ENCODE data around the gene ARSB. TPM values are rescaled to one million over a fixed set of nuclear protein-coding genes. Genes with fewer than 3 reads are reported as not detected.

ARSB gene
- total RNA-seq, 4 donors from 2014 or later, result 1.2 to 8.8 (median 7.1) TPM

DNA sequence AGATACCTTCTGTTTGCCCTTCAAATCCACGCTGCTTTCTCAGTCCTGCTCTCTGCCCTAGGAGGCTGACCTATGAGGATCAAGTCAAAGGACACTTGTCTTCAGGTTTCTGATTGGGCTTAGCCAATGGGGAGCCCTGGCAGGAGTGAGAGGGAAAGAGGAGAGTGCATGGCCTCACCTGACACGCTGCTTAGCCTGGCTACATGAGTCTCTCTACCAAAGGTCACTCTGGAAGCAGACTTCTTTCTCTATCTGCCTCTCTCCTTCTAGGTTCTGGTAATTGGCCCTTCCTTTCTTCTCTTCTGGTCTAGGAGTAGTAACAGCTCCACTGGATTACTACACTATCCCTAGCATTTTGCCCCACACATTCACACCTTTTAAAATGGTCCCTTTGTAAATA lies 13.1 kb downstream of the ARSB start:
- DNase-seq, result no peak
- H3K9me3 ChIP-seq, result no peaks in the 10 kb centered on the region
- TF ChIP-seq CTCF (IDR thresholded peaks at IDR 0.05), result no peak
- no peak for TF ChIP-seq POLR2A (IDR thresholded peaks at IDR 0.05)
- 81 to 97% methylated on average over 2 of the region's 2 CpGs for WGBS, 2 donors
- peaks cover 0 to 32% (median 19%) of the 10 kb centered on the region in 3 donors for H3K4me1 ChIP-seq
- no peak overlapping the region for H3K4me3 ChIP-seq
- no peaks in the 10 kb centered on the region for H3K27me3 ChIP-seq
- intact Hi-C loops (cut with DNase I), result no loop called here
- H3K36me3 ChIP-seq, result no peaks in the 10 kb centered on the region
- H3K27ac ChIP-seq, result peak overlapping the region in 3 of 4 donors; percentile 17 to 34 (median 33)

DNA sequence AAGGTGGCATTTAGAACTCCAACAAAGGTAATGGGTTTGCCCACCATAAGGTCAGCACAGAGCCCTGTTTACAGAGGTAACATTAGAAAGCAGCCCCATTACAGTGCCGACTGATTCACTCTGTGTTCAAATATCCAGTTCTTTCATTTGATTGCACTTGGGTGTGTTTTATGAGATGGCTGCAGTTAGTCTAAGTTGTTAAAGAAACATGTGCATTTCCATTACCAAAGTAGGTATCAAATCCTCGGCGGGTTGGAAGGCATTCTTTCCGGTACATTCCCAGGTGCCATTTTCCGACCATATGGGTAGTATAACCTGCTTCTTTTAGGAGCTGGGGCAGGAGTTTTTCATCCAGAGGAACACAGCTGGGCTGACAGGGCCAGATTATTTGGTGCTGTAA lies 16.3 kb downstream of the ARSB start:
- intact Hi-C loops (cut with DNase I), result no loop called here
- WGBS, 2 donors, result 93 to 98% methylated on average over 5 of the region's 5 CpGs
- no peak for DNase-seq
- Histone ChIP-seq H3K27me3 (no peaks in the 10 kb centered on the region), H3K4me1 (peaks cover 0 to 16% (median 9%) of the 10 kb centered on the region in 3 donors), H3K4me3 (no peak overlapping the region), H3K9me3 (no peaks in the 10 kb centered on the region), H3K36me3 (peaks cover 0 to 4% (median 0%) of the 10 kb centered on the region in 3 donors), H3K27ac (no peak overlapping the region)
- TF ChIP-seq CTCF (IDR thresholded peaks at IDR 0.05), result no peak
- no peak for TF ChIP-seq POLR2A (IDR thresholded peaks at IDR 0.05)

DNA sequence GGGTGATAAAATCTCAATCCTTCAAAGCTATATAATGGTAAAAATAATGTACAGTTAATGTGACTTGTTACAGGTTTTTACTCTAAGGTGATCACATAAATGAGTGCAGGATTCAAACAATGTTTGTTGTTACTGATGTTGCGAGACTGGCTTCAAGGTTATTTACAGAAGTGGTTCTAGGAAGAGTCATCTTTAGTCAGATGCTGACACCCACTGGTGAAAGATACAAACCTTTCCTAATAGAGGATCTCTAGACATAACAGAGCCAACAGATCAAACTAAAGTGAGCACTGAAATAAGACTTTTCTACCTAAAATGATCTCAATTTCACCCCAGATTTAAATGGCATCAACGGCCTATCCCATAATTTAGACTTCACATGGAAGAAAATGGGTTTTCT lies 20.2 kb downstream of the ARSB start:
- WGBS, 2 donors, result 72 to 78% methylated on average over 2 of the region's 2 CpGs
- intact Hi-C loops (cut with DNase I), result no loop called here
- DNase-seq, result no peak

GRCh38 chr5:78961743-78962142 lies 23.4 kb downstream of the ARSB start:
- H3K27ac ChIP-seq, result no peak overlapping the region
- H3K9me3 ChIP-seq, result no peaks in the 10 kb centered on the region
- WGBS, 2 donors, result 83 to 91% methylated on average over 1 of the region's 1 CpG
- no peak overlapping the region for H3K4me3 ChIP-seq
- no peaks in the 10 kb centered on the region for H3K4me1 ChIP-seq
- peaks cover 0 to 10% (median 0%) of the 10 kb centered on the region in 3 donors for H3K36me3 ChIP-seq
- intact Hi-C loops (cut with DNase I), result no loop called here
- TF ChIP-seq CTCF (IDR thresholded peaks at IDR 0.05) (no peak), POLR2A (IDR thresholded peaks at IDR 0.05) (no peak)
- no peaks in the 10 kb centered on the region for H3K27me3 ChIP-seq
- DNase-seq, result no peak

More for the DNA sequence above, 20.2 kb downstream of the ARSB start:
- TF ChIP-seq CTCF (IDR thresholded peaks at IDR 0.05), result peak in 5 of 6 experiments; percentile 18 to 53 (median 36)
- TF ChIP-seq POLR2A (IDR thresholded peaks at IDR 0.05), result no peak
- Histone ChIP-seq H3K4me1 (no peaks in the 10 kb centered on the region), H3K27ac (no peak overlapping the region), H3K4me3 (no peak overlapping the region), H3K36me3 (peaks cover 0 to 10% (median 0%) of the 10 kb centered on the region in 3 donors), H3K9me3 (no peaks in the 10 kb centered on the region), H3K27me3 (no peaks in the 10 kb centered on the region)

DNA sequence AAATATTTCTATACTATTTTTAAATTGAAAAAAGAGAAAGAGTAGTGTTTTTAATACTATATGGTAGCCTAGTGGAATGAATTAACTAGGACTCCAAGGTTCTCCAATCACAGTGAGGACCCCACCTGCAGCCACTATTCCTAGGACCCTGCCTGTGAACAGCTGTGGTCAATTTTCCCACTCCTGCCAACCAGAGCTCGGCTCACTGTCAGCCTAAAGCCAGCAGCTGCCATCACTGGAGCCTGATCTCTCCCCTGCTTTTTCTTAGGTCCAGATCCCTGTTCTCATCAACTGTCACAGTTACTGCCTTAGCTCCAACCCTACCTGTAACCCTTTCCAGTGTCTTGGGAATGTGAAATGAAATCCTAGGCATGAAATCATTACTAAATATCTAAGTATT lies 25.3 kb downstream of the ARSB start:
- no peaks in the 10 kb centered on the region for H3K27me3 ChIP-seq
- no peak for DNase-seq
- TF ChIP-seq POLR2A (IDR thresholded peaks at IDR 0.05) (no peak), CTCF (IDR thresholded peaks at IDR 0.05) (no peak)
- WGBS, 2 donors, result 71 to 83% methylated on average over 1 of the region's 1 CpG
- H3K4me1 ChIP-seq, result no peaks in the 10 kb centered on the region
- H3K27ac ChIP-seq, result no peak overlapping the region
- no peak overlapping the region for H3K4me3 ChIP-seq
- H3K36me3 ChIP-seq, result peaks cover 0 to 11% (median 0%) of the 10 kb centered on the region in 3 donors
- H3K9me3 ChIP-seq, result no peaks in the 10 kb centered on the region
- intact Hi-C loops (cut with DNase I), result no loop called here
